DOHH2 (cell line): ENCODE results near the gene LIFR.

ENCODE experiments used
- CTCF ChIP-seq: fragments of 200-600 bp; sonication (generic); IDR thresholded peaks from one replicate; pipeline ENCODE4 v1.5.1; 2014; ENCODE audit warnings: antibody characterized with exemption, mild to moderate bottlenecking, low read depth, low read length; ENCODE audit not compliant: poor library complexity, severe bottlenecking
- EZH2phosphoT487 ChIP-seq: fragments of 200-600 bp; sonication (generic); IDR thresholded peaks from 2 replicates; pipeline ENCODE4 v1.6.1; 2017; ENCODE audit warnings: borderline replicate concordance, mild to moderate bottlenecking, antibody characterized with exemption, low read length, moderate library complexity, mixed read lengths

- TF ChIP-seq CTCF (no peak), EZH2phosphoT487 (no peak)
Observed at GRCh38 chr5:38600329-38601045, 44.0 kb upstream of the LIFR start.
